Panc1 (cell line): ENCODE measurements around the gene FLT3. TPM values are rescaled to one million over a fixed set of nuclear protein-coding genes. Genes with fewer than 3 reads are reported as not detected.

Experiments used
- ATAC-seq: fragments of 200-7000 bp; cut with Tn5 transposase; 2 replicates; pipeline ENCODE4 v1.9.1; 2020; ENCODE audit warnings: mild to moderate bottlenecking, moderate library complexity
- BruUV-seq: library from RNA; stranded (reverse); fragments of 400-500 nt; replicated peaks from 2 replicates; lab custom pipeline; 2021; lab: Mats Ljungman, UMichigan
- CTCF ChIA-PET: fragments of 300-600 bp; sonication (Branson Sonifier 250); formaldehyde crosslinking; loops from one replicate; lab custom pipeline; 2022; ENCODE audit warnings: antibody characterized with exemption; lab: Charles Lee
- POLR2A ChIA-PET: fragments of 300-600 bp; sonication (Branson Sonifier 250); formaldehyde crosslinking; loops from one replicate; lab custom pipeline; 2022; ENCODE audit warnings: antibody characterized with exemption; lab: Charles Lee
- DNase-seq: peaks from one replicate; pipeline ENCODE4 v3.0.0-alpha.2; 2010; ENCODE audit warnings: low read depth, low spot score
- H3K27ac ChIP-seq: 2 replicates; pipeline ENCODE4 v1.5.1; 2011; ENCODE audit warnings: mild to moderate bottlenecking, low read length, inconsistent platforms
- H3K27me3 ChIP-seq: fragments of 200-500 bp; sonication (Bioruptor generic); 2 replicates; pipeline ENCODE4 v1.6.0; 2014; ENCODE audit warnings: low read length, inconsistent platforms; ENCODE audit not compliant: control insufficient read depth, insufficient read depth
- H3K36me3 ChIP-seq: fragments of 200-500 bp; sonication (Bioruptor generic); 2 replicates; pipeline ENCODE4 v1.5.1; 2014; ENCODE audit warnings: inconsistent platforms, mild to moderate bottlenecking, low read length, moderate library complexity; ENCODE audit not compliant: control insufficient read depth, insufficient read depth
- H3K4me1 ChIP-seq: 2 replicates; pipeline ENCODE4 v1.5.1; 2011; ENCODE audit warnings: inconsistent platforms, mild to moderate bottlenecking, low read length, moderate library complexity; ENCODE audit not compliant: control insufficient read depth, insufficient read depth
- H3K4me3 ChIP-seq, 2 experiments: 2 replicates each; pipeline ENCODE4 v1.5.1; 2011 to 2012; ENCODE audit warnings: low read depth in 2 of 2, low read length in 2 of 2, mild to moderate bottlenecking in 2 of 2, inconsistent platforms in 1 of 2, moderate library complexity in 1 of 2
- H3K9me3 ChIP-seq: fragments of 200-500 bp; sonication (Bioruptor generic); 2 replicates; pipeline ENCODE4 v1.5.1; 2014; ENCODE audit warnings: low read depth, mild to moderate bottlenecking, inconsistent platforms, low read length, moderate library complexity; ENCODE audit not compliant: control insufficient read depth, insufficient read depth
- POLR2AphosphoS5 ChIP-seq: IDR thresholded peaks from 2 replicates; pipeline ENCODE4 v1.6.1; 2012; ENCODE audit warnings: mild to moderate bottlenecking, low read depth, low read length, moderate library complexity
- SIN3A ChIP-seq: IDR thresholded peaks from 2 replicates; pipeline ENCODE4 v1.6.1; 2012; ENCODE audit warnings: low read depth, mild to moderate bottlenecking, low read length, moderate library complexity, borderline replicate concordance; ENCODE audit not compliant: insufficient read depth
- TCF7L2 ChIP-seq: IDR thresholded peaks from 2 replicates; pipeline ENCODE4 v1.6.1; 2011; ENCODE audit warnings: mild to moderate bottlenecking, low read depth, low read length, inconsistent platforms
- in situ Hi-C: cut with HindIII; loops from 2 replicates; pipeline ENCODE4 v1.10.0; 2016; ENCODE audit warnings: low sequenced_read_pairs, low pct_unique_long_range_greater_than_20kb
- intact Hi-C: fragments of 100-400 bp; cut with micrococcal nuclease; formaldehyde crosslinking; loops from one replicate; pipeline ENCODE4 v1.10.0; 2022; ENCODE audit not compliant: unreplicated experiment
- total RNA-seq: library from RNA; stranded (reverse); gene quantifications from one replicate; pipeline ENCODE4 v1.2.1, GENCODE V29; 2021; ENCODE audit not compliant: unreplicated experiment
- TF ChIP-seq, protein P1 (sequence below): fragments of 450-650 bp; IDR thresholded peaks from 2 replicates; pipeline ENCODE4 v1.5.1; 2017; ENCODE audit warnings: mild to moderate bottlenecking
- TF ChIP-seq, protein P2 (sequence below), 2 experiments: IDR thresholded peaks; 2 replicates each; pipeline ENCODE4 v1.6.1; 2011 to 2012; ENCODE audit warnings: low read depth in 2 of 2, control low read depth in 1 of 2, low read length in 1 of 2, mild to moderate bottlenecking in 1 of 2, moderate library complexity in 1 of 2; ENCODE audit not compliant: insufficient read depth in 1 of 2

The FLT3 gene
- total RNA-seq, 1 experiment from 2014 or later = 0.08 TPM

DNA sequence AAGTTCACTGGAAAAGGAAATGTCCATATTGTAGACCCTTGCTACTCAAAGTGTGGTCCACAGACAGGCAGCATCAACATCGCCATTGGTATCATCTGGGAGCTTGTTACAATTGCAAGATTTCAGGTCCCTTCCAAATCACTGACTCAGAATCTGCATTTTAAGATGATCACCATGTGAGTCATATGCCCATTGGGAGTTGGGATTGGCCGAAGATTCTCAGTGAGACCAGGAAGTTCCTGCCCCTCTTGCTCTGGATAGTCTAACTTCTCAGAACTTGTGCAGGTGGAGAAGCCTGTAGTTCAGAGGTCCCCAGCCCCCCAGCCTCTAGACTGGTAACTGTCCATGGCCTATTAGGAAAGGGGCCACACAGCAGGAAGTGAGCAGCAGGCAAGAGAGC lies 63.0 kb downstream of the FLT3 start:
- no TSS peak for BruUV-seq
- no peaks in the 10 kb centered on the region for H3K36me3 ChIP-seq
- POLR2A ChIA-PET = no interaction called here
- H3K4me1 ChIP-seq = no peaks in the 10 kb centered on the region
- H3K9me3 ChIP-seq = no peaks in the 10 kb centered on the region
- DNase-seq = no peak
- TF ChIP-seq, protein P1, sequence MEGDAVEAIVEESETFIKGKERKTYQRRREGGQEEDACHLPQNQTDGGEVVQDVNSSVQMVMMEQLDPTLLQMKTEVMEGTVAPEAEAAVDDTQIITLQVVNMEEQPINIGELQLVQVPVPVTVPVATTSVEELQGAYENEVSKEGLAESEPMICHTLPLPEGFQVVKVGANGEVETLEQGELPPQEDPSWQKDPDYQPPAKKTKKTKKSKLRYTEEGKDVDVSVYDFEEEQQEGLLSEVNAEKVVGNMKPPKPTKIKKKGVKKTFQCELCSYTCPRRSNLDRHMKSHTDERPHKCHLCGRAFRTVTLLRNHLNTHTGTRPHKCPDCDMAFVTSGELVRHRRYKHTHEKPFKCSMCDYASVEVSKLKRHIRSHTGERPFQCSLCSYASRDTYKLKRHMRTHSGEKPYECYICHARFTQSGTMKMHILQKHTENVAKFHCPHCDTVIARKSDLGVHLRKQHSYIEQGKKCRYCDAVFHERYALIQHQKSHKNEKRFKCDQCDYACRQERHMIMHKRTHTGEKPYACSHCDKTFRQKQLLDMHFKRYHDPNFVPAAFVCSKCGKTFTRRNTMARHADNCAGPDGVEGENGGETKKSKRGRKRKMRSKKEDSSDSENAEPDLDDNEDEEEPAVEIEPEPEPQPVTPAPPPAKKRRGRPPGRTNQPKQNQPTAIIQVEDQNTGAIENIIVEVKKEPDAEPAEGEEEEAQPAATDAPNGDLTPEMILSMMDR = no peak
- no peak for TF ChIP-seq POLR2AphosphoS5
- TF ChIP-seq, protein P2, sequence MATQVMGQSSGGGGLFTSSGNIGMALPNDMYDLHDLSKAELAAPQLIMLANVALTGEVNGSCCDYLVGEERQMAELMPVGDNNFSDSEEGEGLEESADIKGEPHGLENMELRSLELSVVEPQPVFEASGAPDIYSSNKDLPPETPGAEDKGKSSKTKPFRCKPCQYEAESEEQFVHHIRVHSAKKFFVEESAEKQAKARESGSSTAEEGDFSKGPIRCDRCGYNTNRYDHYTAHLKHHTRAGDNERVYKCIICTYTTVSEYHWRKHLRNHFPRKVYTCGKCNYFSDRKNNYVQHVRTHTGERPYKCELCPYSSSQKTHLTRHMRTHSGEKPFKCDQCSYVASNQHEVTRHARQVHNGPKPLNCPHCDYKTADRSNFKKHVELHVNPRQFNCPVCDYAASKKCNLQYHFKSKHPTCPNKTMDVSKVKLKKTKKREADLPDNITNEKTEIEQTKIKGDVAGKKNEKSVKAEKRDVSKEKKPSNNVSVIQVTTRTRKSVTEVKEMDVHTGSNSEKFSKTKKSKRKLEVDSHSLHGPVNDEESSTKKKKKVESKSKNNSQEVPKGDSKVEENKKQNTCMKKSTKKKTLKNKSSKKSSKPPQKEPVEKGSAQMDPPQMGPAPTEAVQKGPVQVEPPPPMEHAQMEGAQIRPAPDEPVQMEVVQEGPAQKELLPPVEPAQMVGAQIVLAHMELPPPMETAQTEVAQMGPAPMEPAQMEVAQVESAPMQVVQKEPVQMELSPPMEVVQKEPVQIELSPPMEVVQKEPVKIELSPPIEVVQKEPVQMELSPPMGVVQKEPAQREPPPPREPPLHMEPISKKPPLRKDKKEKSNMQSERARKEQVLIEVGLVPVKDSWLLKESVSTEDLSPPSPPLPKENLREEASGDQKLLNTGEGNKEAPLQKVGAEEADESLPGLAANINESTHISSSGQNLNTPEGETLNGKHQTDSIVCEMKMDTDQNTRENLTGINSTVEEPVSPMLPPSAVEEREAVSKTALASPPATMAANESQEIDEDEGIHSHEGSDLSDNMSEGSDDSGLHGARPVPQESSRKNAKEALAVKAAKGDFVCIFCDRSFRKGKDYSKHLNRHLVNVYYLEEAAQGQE (IDR thresholded peaks at IDR 0.05; ENCODE audit: insufficient read depth in 1 of 2, low read depth in 2 of 2, low read length in 1 of 2) = no peak
- no peak for TF ChIP-seq TCF7L2
- TF ChIP-seq SIN3A = no peak
- no peak overlapping the region for H3K27ac ChIP-seq
- in situ Hi-C loops = no loop called here
- ATAC-seq = no peak
- CTCF ChIA-PET = no interaction called here
- H3K4me3 ChIP-seq = no peak overlapping the region
- no peaks in the 10 kb centered on the region for H3K27me3 ChIP-seq
- intact Hi-C loops = no loop called here

DNA sequence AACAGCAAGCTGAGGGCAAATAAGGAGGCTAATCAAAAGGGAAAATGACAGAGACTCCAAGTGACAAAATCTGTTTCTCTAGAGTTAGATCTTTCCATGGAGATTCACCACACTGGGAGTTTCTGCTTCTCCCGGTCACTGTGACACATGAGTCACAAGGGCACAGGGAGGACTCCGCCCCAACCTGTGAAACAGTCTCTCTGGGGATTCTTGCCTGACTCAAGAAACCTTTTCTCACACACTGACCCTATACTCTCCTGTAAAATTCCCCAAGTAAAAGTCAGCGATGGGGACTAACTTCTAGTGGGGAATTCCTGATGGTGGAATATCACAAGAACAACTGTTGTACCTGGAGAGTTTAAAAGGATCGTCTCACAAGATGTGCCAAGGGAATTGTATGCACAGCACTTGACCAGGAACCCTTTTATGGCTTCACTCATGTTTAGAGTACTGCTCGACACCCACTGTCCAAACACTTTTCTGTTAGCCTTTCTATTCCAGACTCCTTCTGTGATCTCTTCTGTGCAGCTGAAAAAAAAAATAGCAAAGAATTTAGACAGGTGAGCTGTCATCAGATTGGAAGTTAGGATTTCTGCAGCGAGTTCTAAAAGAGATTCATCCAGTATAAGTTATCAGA lies 65.1 kb downstream of the FLT3 start:
- ChIA-PET CTCF (no interaction called here), POLR2A (interaction anchor here (0.6 kb wide), 1 partner anchor 11 kb away, joined by 3 read pairs; no protein-coding TSS in a partner anchor)
- H3K4me1 ChIP-seq = no peaks in the 10 kb centered on the region
- no TSS peak for BruUV-seq
- ATAC-seq (no peak), DNase-seq (no peak)
- H3K27ac ChIP-seq = no peak overlapping the region
- no peak overlapping the region for H3K4me3 ChIP-seq
- in situ Hi-C loops (no loop called here), intact Hi-C loops (no loop called here)
- no peaks in the 10 kb centered on the region for H3K9me3 ChIP-seq
- H3K36me3 ChIP-seq = no peaks in the 10 kb centered on the region
- TF ChIP-seq SIN3A (no peak), POLR2AphosphoS5 (no peak), TCF7L2 (no peak)
- TF ChIP-seq, protein P1 = no peak
- TF ChIP-seq, protein P2 (IDR thresholded peaks at IDR 0.05; ENCODE audit: insufficient read depth in 1 of 2, low read depth in 2 of 2, low read length in 1 of 2) = no peak
- H3K27me3 ChIP-seq = no peaks in the 10 kb centered on the region
